HepG2 (cell line): ENCODE results near the gene CACNA1G. TPM values are rescaled to one million over a fixed set of nuclear protein-coding genes. Genes with fewer than 3 reads are reported as not detected.
A peak's percentile ranks its signal among the peaks of the same experiment; 100 is the strongest.

Experiments
- AKAP8 ChIP-seq: sonication (generic); formaldehyde crosslinking; IDR thresholded peaks from 2 replicates; pipeline ENCODE4 v1.5.1; 2020; ENCODE audit warnings: mild to moderate bottlenecking, missing genetic modification reagents
- GABPB1 ChIP-seq: IDR thresholded peaks from 2 replicates; pipeline ENCODE4 v1.6.1; 2016; ENCODE audit warnings: mild to moderate bottlenecking, missing genetic modification reagents, moderate library complexity, missing compliant biosample characterization
- HIVEP1 ChIP-seq: sonication (generic); formaldehyde crosslinking; IDR thresholded peaks from 2 replicates; pipeline ENCODE4 v1.4.0; 2020; ENCODE audit warnings: mild to moderate bottlenecking, missing genetic modification reagents
- HNF4G ChIP-seq, 2 experiments: sonication (generic) in 1 of 2; formaldehyde crosslinking in 1 of 2; IDR thresholded peaks; 2 replicates each; pipeline versions ENCODE4 v1.4.0 to v1.6.1; 2011 to 2020; ENCODE audit warnings: borderline replicate concordance in 2 of 2, low read depth in 2 of 2, mild to moderate bottlenecking in 2 of 2, low read length in 1 of 2, missing genetic modification reagents in 1 of 2, moderate library complexity in 1 of 2
- KDM2A ChIP-seq: sonication (generic); formaldehyde crosslinking; IDR thresholded peaks from 2 replicates; pipeline ENCODE4 v1.4.0; 2020; ENCODE audit warnings: low read depth, missing genetic modification reagents, borderline replicate concordance
- KLF13 ChIP-seq: sonication (generic); formaldehyde crosslinking; IDR thresholded peaks from 2 replicates; pipeline ENCODE4 v1.4.0; 2020; ENCODE audit warnings: mild to moderate bottlenecking, missing genetic modification reagents
- POLR2AphosphoS5 ChIP-seq: IDR thresholded peaks from 2 replicates; pipeline ENCODE4 v1.6.1; 2012; ENCODE audit warnings: low read depth, low read length
- SP4 ChIP-seq: sonication (generic); formaldehyde crosslinking; IDR thresholded peaks from 2 replicates; pipeline ENCODE4 v1.8.1; 2023; ENCODE audit warnings: mild to moderate bottlenecking, missing genetic modification reagents
- SPEN ChIP-seq: sonication (generic); formaldehyde crosslinking; IDR thresholded peaks from 2 replicates; pipeline ENCODE4 v1.5.1; 2020; ENCODE audit warnings: low read depth, mild to moderate bottlenecking, missing genetic modification reagents
- TFDP1 ChIP-seq: IDR thresholded peaks from 2 replicates; pipeline ENCODE4 v1.6.1; 2016; ENCODE audit warnings: missing compliant biosample characterization, missing genetic modification reagents, borderline replicate concordance
- TGIF2 ChIP-seq: IDR thresholded peaks from 2 replicates; pipeline ENCODE4 v1.6.1; 2016; ENCODE audit warnings: control low read depth, missing compliant biosample characterization
- THAP9 ChIP-seq: sonication (generic); formaldehyde crosslinking; IDR thresholded peaks from 2 replicates; pipeline ENCODE4; 2020; ENCODE audit warnings: missing genetic modification reagents, mild to moderate bottlenecking, borderline replicate concordance
- ZBTB34 ChIP-seq: sonication (generic); formaldehyde crosslinking; IDR thresholded peaks from 2 replicates; pipeline ENCODE4 v1.8.0; 2022; ENCODE audit warnings: mild to moderate bottlenecking, missing genetic modification reagents
- ZBTB38 ChIP-seq: sonication (generic); formaldehyde crosslinking; IDR thresholded peaks from 2 replicates; pipeline ENCODE4 v1.5.1; 2020; ENCODE audit warnings: mild to moderate bottlenecking, missing genetic modification reagents
- ZFP36L1 ChIP-seq: sonication (generic); formaldehyde crosslinking; IDR thresholded peaks from 2 replicates; pipeline ENCODE4 v1.8.0; 2022; ENCODE audit warnings: mild to moderate bottlenecking, missing genetic modification reagents, moderate library complexity
- ZIK1 ChIP-seq: sonication (generic); formaldehyde crosslinking; IDR thresholded peaks from 2 replicates; pipeline ENCODE4 v1.5.0; 2020; ENCODE audit warnings: mild to moderate bottlenecking, low read depth, missing genetic modification reagents, borderline replicate concordance
- ZNF143 ChIP-seq: sonication (generic); formaldehyde crosslinking; IDR thresholded peaks from 2 replicates; pipeline ENCODE4 v1.4.0; 2020; ENCODE audit warnings: missing genetic modification reagents
- ZNF44 ChIP-seq: sonication (generic); formaldehyde crosslinking; IDR thresholded peaks from 2 replicates; pipeline ENCODE4 v1.5.1; 2020; ENCODE audit warnings: mild to moderate bottlenecking, missing genetic modification reagents
- ZNF460 ChIP-seq: sonication (generic); formaldehyde crosslinking; IDR thresholded peaks from 2 replicates; pipeline ENCODE4 v1.5.1; 2020; ENCODE audit warnings: missing genetic modification reagents, mild to moderate bottlenecking, borderline replicate concordance
- ZNF564 ChIP-seq: sonication (generic); formaldehyde crosslinking; IDR thresholded peaks from 2 replicates; pipeline ENCODE4 v1.8.1; 2023; ENCODE audit warnings: mild to moderate bottlenecking, missing genetic modification reagents
- ZNF691 ChIP-seq: sonication (generic); formaldehyde crosslinking; IDR thresholded peaks from 2 replicates; pipeline ENCODE4 v1.4.0; 2020; ENCODE audit warnings: missing genetic modification reagents, low read depth, mild to moderate bottlenecking, borderline replicate concordance
- ZSCAN25 ChIP-seq: sonication (generic); formaldehyde crosslinking; IDR thresholded peaks from 2 replicates; pipeline ENCODE4 v1.8.0; 2022; ENCODE audit warnings: mild to moderate bottlenecking, missing genetic modification reagents
- polyA plus RNA-seq, 8 experiments: library from polyadenylated mRNA; depleted of rRNA in 3 of 8; stranded (reverse) in 7 of 8; unstranded in 1 of 8; fragments of >200 nt; fragmentation: Illumina TruSeq in 4 of 8; extraction: Trizol in 4 of 8; gene quantifications; 2 replicates each; pipeline versions ENCODE4 v1.2.1 to v1.2.3, GENCODE V29; 2011 to 2016; ENCODE audit warnings: low read depth in 4 of 8, missing spikeins in 1 of 8, mixed read lengths in 1 of 8; ENCODE audit not compliant: insufficient read depth in 1 of 8
- total RNA-seq, 5 experiments: library from RNA; depleted of rRNA; stranded (reverse); fragments of >200 nt; fragmentation: Illumina TruSeq; extraction: Trizol; gene quantifications; 2 replicates each; pipeline ENCODE4 v1.2.3, GENCODE V29; 2016; ENCODE audit warnings: low read depth in 1 of 5

The CACNA1G gene
- total and polyA plus RNA-seq, 2 of the 13 experiments (the other 11 are each of a cell fraction or from before 2014, with no cell fraction given) = 0.02 TPM; not detected in 1

GRCh38 chr17:50538549-50539410 is 21.7 kb upstream of the CACNA1G start (continued):
- TF ChIP-seq THAP9 (CRISPR knock-in tag) = no peak
- TF ChIP-seq ZNF143 (CRISPR knock-in tag) = 0 out of 2 replicates have a peak, but pooled peaks have one; percentile 29
- TF ChIP-seq ZSCAN25 (CRISPR knock-in tag) = 0 out of 2 replicates have a peak, but pooled peaks have one; percentile 43
- 0 out of 2 replicates have a peak, but pooled peaks have one; percentile 28 for TF ChIP-seq TGIF2
- TF ChIP-seq GABPB1 (CRISPR knock-in tag) = peak; percentile 52
- TF ChIP-seq KDM2A (CRISPR knock-in tag) = peak; percentile 18; the same call in 1 of the 2 replicates
- TF ChIP-seq ZNF564 (CRISPR knock-in tag) = 0 out of 2 replicates have a peak, but pooled peaks have one; percentile 1
- peak; percentile 38; the same call in 1 of the 2 replicates for TF ChIP-seq POLR2AphosphoS5
- TF ChIP-seq ZBTB34 (CRISPR knock-in tag) = no peak
- TF ChIP-seq AKAP8 (CRISPR knock-in tag) = peak; percentile 54; the same call in 1 of the 2 replicates
- TF ChIP-seq ZBTB38 (CRISPR knock-in tag) = peak; percentile 65
- TF ChIP-seq HIVEP1 (CRISPR knock-in tag) = peak; percentile 6; the same call in 1 of the 2 replicates
- no peak for TF ChIP-seq ZIK1 (CRISPR knock-in tag)
- TF ChIP-seq HNF4G (IDR thresholded peaks at IDR 0.05; ENCODE audit: borderline replicate concordance, low read depth, low read length) = peak; percentile 74
- TF ChIP-seq HNF4G (CRISPR knock-in tag; IDR thresholded peaks at IDR 0.05; ENCODE audit: borderline replicate concordance, low read depth) = 0 out of 2 replicates have a peak, but pooled peaks have one; percentile 62
- TF ChIP-seq TFDP1 (CRISPR knock-in tag) = peak; percentile 59; the same call in 1 of the 2 replicates
- peak; percentile 20; the same call in 1 of the 2 replicates for TF ChIP-seq KLF13 (CRISPR knock-in tag)
- peak; percentile 89; the same call in 1 of the 2 replicates for TF ChIP-seq ZFP36L1
- TF ChIP-seq ZNF460 (CRISPR knock-in tag) = no peak
- peak; percentile 59; the same call in 1 of the 2 replicates for TF ChIP-seq SP4 (CRISPR knock-in tag)
- TF ChIP-seq ZNF691 (CRISPR knock-in tag) = peak; percentile 1; the same call in 1 of the 2 replicates
- peak; percentile 24; the same call in 1 of the 2 replicates for TF ChIP-seq ZNF44
- peak; percentile 60 for TF ChIP-seq SPEN (CRISPR knock-in tag)
